NB4 (cell line): Measurements from ENCODE around the gene PWWP2A.

ENCODE experiments used
- CTCF ChIP-seq: IDR thresholded peaks from one replicate; pipeline ENCODE4 v1.5.1; 2012; ENCODE audit warnings: low read depth, low read length
- POLR2A ChIP-seq: IDR thresholded peaks from 2 replicates; pipeline ENCODE4 v1.6.1; 2011; ENCODE audit warnings: mild to moderate bottlenecking; ENCODE audit not compliant: insufficient read length; ENCODE audit errors: extremely low read depth
- TF ChIP-seq, protein P1 (sequence below): IDR thresholded peaks from 2 replicates; pipeline ENCODE4 v1.6.1; 2011; ENCODE audit warnings: low read depth, low read length

- TF ChIP-seq CTCF, result no peak
- TF ChIP-seq POLR2A, result no peak
- TF ChIP-seq, protein P1, sequence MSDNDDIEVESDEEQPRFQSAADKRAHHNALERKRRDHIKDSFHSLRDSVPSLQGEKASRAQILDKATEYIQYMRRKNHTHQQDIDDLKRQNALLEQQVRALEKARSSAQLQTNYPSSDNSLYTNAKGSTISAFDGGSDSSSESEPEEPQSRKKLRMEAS, result no peak
These were observed 43.7 kb upstream of the PWWP2A start for GRCh38 chr5:160162910-160163309.
